ENCODE data around the gene ZNF740. TPM values are rescaled to one million over a fixed set of nuclear protein-coding genes. Genes with fewer than 3 reads are reported as not detected.

ZNF740 gene
- total and polyA plus RNA-seq, 2 of the 4 experiments (the other 2 are of a cell fraction), result 13.1 to 14.0 TPM

DNA sequence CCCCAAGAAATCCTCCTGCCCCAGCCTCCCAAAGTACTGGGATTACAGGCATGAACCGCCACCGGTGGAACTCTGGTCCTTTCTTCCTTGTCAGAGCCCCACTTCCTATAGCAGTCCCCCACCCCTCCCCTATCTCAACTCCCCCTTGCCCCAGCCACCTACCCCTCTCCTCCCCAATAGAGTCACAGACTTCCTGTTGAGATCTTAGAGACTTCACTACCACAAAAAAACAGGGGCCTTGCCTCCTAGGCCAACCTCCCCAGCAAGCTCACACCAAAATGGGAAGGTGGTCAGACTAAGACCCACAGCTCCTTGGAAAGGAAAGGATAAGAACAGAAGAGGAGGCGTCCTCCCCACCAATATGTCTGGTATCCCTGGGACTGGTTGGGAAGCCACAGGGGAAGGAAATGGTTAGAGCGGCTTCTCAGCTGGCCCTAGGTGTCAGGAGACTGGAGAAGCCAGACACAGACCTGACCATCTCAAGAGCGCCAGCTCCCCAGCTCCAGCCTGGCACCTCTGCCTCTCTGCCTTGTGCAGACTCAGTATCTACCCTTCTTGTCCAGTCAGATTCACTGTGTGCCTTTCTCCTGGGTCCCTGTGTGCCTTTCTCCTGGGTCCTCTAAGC is 18.1 kb downstream of the ZNF740 start:
- POLR2A ChIA-PET (ENCODE audit: unreplicated experiment), result no interaction called here
- intact Hi-C loops (cut with micrococcal nuclease), result no loop called here
- no peak overlapping the region for H3K27ac ChIP-seq (ENCODE audit: insufficient read depth, low read length)

More for the DNA sequence above, 18.1 kb downstream of the ZNF740 start:
- Histone ChIP-seq H3K36me3 (ENCODE audit: control insufficient read depth, insufficient read depth, low read length) (no peaks in the 10 kb centered on the region), H4K91ac (ENCODE audit: insufficient read depth, low read depth, low read length) (no peak overlapping the region), H2AFZ (replicated peaks; ENCODE audit: low read length, poor library complexity) (no peak overlapping the region), H4K8ac (ENCODE audit: low read depth in 2 of 2, low read length in 2 of 2) (no peak overlapping the region), H3K9ac (ENCODE audit: low read depth, low read length) (no peak overlapping the region), H2BK120ac (ENCODE audit: low read depth, low read length) (no peak overlapping the region), H3K4me3 (ENCODE audit: insufficient read depth, low read depth, low read length) (no peak overlapping the region), H4K5ac (ENCODE audit: low read depth, low read length) (no peak overlapping the region), H3K79me1 (ENCODE audit: low read depth in 1 of 2, low read length in 2 of 2) (no peaks in the 10 kb centered on the region), H4K20me1 (ENCODE audit: insufficient read depth, low read length) (no peaks in the 10 kb centered on the region), H3K27me3 (ENCODE audit: control insufficient read depth, insufficient read depth, low read length) (peaks cover 2% of the 10 kb centered on the region; the same call in 1 of the 2 replicates), H2AK9ac (replicated peaks; ENCODE audit: low read depth, low read length, poor library complexity) (no peak overlapping the region), H3K14ac (replicated peaks; ENCODE audit: low read depth, low read length) (no peak overlapping the region), H3K4ac (ENCODE audit: low read depth, low read length) (0 out of 2 replicates have a peak overlapping the region, but pooled peaks have one; percentile 29), H2BK15ac (ENCODE audit: low read depth, low read length) (no peak overlapping the region), H2BK20ac (ENCODE audit: low read depth, low read length) (no peak overlapping the region), H3K4me1 (ENCODE audit: control insufficient read depth, insufficient read depth, low read length) (no peaks in the 10 kb centered on the region), H3K56ac (ENCODE audit: extremely low read depth, insufficient read depth, low read length) (no peak overlapping the region), H3K23ac (ENCODE audit: low read depth, low read length) (no peak overlapping the region), H2BK5ac (ENCODE audit: low read depth, low read length, poor library complexity, severe bottlenecking) (no peak overlapping the region), H3K18ac (ENCODE audit: low read depth, low read length) (no peak overlapping the region), H2AK5ac (ENCODE audit: low read depth, low read length) (peak overlapping the region; percentile 8; the same call in 1 of the 2 replicates), H3K9me3 (ENCODE audit: control insufficient read depth, insufficient read depth, low read length) (no peaks in the 10 kb centered on the region), H3K9me1 (ENCODE audit: insufficient read depth, low read length) (0 out of 2 replicates have a peak, but pooled peaks cover 4% of the 10 kb centered on the region), H3K4me2 (ENCODE audit: low read depth, low read length) (no peak overlapping the region)
- WGBS, 2 experiments (ENCODE audit: extremely low coverage in 2 of 2, insufficient read length in 1 of 2), result 84% methylated on average over 3 of the region's 5 CpGs; no CpG with 5 or more reads in 1 of the 2 experiments
- CTCF ChIA-PET, result interaction anchor here (1.4 to 2.0 kb wide), 4 partner anchors 9 to 149 kb away, joined by 4 to 16 read pairs (median 8); no protein-coding TSS in a partner anchor
- dilution Hi-C loops (cut with HindIII; ENCODE audit: low sequenced_read_pairs, unreplicated experiment) (no loop called here), in situ Hi-C loops (cut with MboI; ENCODE audit: low sequenced_read_pairs) (no loop called here)
- no peak for TF ChIP-seq MAFK (IDR thresholded peaks at IDR 0.05; ENCODE audit: low read depth, low read length)
- TF ChIP-seq, protein P1, sequence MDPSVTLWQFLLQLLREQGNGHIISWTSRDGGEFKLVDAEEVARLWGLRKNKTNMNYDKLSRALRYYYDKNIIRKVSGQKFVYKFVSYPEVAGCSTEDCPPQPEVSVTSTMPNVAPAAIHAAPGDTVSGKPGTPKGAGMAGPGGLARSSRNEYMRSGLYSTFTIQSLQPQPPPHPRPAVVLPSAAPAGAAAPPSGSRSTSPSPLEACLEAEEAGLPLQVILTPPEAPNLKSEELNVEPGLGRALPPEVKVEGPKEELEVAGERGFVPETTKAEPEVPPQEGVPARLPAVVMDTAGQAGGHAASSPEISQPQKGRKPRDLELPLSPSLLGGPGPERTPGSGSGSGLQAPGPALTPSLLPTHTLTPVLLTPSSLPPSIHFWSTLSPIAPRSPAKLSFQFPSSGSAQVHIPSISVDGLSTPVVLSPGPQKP (IDR thresholded peaks at IDR 0.05; ENCODE audit: borderline replicate concordance, low read depth, low read length), result no peak
- TF ChIP-seq, protein P2, sequence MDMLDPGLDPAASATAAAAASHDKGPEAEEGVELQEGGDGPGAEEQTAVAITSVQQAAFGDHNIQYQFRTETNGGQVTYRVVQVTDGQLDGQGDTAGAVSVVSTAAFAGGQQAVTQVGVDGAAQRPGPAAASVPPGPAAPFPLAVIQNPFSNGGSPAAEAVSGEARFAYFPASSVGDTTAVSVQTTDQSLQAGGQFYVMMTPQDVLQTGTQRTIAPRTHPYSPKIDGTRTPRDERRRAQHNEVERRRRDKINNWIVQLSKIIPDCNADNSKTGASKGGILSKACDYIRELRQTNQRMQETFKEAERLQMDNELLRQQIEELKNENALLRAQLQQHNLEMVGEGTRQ (IDR thresholded peaks at IDR 0.05; ENCODE audit: low read depth, low read length), result no peak
- no peak for TF ChIP-seq MXI1 (IDR thresholded peaks at IDR 0.05; ENCODE audit: borderline replicate concordance, low read depth, low read length)
- TF ChIP-seq FOS (IDR thresholded peaks at IDR 0.05; ENCODE audit: low read depth, low read length), result no peak
- TF ChIP-seq BHLHE40 (IDR thresholded peaks at IDR 0.05; ENCODE audit: low read depth, low read length), result no peak
- no peak for TF ChIP-seq NFE2L2 (IDR thresholded peaks at IDR 0.05; ENCODE audit: low read depth, low read length)
- TF ChIP-seq CHD1 (IDR thresholded peaks at IDR 0.05; ENCODE audit: low read depth, low read length), result no peak
- no peak for DNase-seq
- no TSS peak for BruUV-seq (replicated peaks)
- ATAC-seq (ENCODE audit: low read depth), result no peak
